Muscle layer of duodenum (tissue), 2 donors: Measurements from ENCODE around the gene CCL22.

Experiments
- H3K27ac ChIP-seq: one replicate; pipeline ENCODE4 v1.7.0; 2013; ENCODE audit warnings: mild to moderate bottlenecking, low read length
- H3K27me3 ChIP-seq: one replicate; pipeline ENCODE4 v1.7.0; 2013; ENCODE audit warnings: low read depth, mild to moderate bottlenecking, control low read depth, low read length
- H3K36me3 ChIP-seq, 2 donors: one replicate each; pipeline ENCODE4 v1.7.0; 2013; ENCODE audit warnings: low read length in 2 of 2, control low read depth in 1 of 2, mild to moderate bottlenecking in 1 of 2; ENCODE audit not compliant: insufficient read depth in 2 of 2, control insufficient read depth in 1 of 2
- H3K4me1 ChIP-seq, 2 donors: one replicate each; pipeline ENCODE4 v1.7.0; 2013; ENCODE audit warnings: low read length in 2 of 2, mild to moderate bottlenecking in 2 of 2, control low read depth in 1 of 2, moderate library complexity in 1 of 2; ENCODE audit not compliant: insufficient read depth in 2 of 2, control insufficient read depth in 1 of 2
- H3K4me3 ChIP-seq, 2 donors: one replicate each; pipeline ENCODE4 v1.7.0; 2013; ENCODE audit warnings: low read length in 2 of 2, low read depth in 1 of 2, mild to moderate bottlenecking in 1 of 2
- H3K9me3 ChIP-seq, 2 donors: one replicate each; pipeline ENCODE4 v1.7.0; 2013; ENCODE audit warnings: low read length in 2 of 2, control low read depth in 1 of 2, mild to moderate bottlenecking in 1 of 2; ENCODE audit not compliant: control insufficient read depth in 1 of 2
- donor health status: healthy.

The CCL22 gene

DNA sequence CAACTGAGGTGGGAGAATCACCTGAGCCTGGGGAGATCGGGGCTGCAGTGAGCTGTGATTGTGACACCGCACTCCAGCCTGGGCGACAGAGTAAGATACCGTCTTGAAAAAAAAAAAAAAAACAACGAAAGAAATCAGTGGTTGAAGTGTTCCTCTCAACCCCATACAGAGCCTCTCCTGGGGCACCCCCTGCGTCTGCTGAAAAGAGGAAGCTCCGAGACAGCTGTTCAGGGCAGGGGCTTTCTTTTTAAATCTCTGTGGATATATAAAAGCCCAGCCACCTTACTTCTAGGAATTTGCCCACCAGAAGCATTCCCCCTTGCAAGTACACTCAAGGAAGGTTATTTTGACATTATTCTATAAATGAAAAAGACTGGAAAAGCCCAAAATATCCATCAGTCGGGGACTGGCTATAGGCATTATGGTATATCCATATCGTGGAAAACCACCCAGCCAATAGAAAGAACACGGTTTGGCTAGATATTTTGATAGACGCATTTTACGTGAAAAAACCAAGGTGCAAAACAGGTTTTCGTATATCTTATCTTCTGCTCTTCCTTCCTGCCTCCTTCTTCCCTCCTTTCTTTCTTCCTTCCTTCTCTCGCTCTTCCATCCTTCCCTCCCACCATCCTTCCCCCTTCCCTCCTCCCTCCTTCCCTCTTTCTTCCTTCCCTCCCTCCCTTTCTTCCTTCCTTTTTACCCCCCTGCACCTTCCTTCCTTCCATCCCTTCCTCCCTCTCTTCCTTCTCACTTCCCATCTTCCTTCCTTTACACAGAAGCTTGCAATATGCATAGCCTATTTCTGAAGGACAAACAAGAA lies 9.2 kb upstream of the CCL22 start:
- Histone ChIP-seq H3K4me3 (no peak overlapping the region), H3K4me1 (no peaks in the 10 kb centered on the region), H3K9me3 (no peaks in the 10 kb centered on the region), H3K27ac (no peak overlapping the region), H3K27me3 (no peaks in the 10 kb centered on the region), H3K36me3 (no peaks in the 10 kb centered on the region)

DNA sequence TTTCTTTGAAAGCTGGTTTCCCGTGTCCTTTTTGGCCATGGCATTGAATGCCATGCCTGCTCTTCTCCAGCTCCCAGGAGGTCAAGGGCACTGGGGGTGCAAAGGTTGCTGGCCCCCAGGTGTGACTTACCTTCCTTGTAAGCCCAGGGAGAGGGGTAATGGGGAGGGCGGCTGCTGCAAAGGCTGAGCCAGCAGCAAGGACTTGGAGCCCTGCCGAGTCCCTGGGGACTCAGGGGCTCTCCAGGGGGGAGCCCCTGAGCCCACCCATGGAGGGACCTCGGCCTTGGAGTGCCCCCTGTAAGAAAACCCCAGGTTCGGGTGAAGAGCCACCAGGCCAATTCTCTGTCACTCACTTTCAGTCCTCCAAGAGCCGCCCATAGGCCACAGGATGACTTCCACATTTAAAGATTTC lies 5.9 kb upstream of the CCL22 start:
- H3K27me3 ChIP-seq: no peaks in the 10 kb centered on the region
- no peaks in the 10 kb centered on the region for H3K9me3 ChIP-seq
- no peak overlapping the region for H3K27ac ChIP-seq

DNA sequence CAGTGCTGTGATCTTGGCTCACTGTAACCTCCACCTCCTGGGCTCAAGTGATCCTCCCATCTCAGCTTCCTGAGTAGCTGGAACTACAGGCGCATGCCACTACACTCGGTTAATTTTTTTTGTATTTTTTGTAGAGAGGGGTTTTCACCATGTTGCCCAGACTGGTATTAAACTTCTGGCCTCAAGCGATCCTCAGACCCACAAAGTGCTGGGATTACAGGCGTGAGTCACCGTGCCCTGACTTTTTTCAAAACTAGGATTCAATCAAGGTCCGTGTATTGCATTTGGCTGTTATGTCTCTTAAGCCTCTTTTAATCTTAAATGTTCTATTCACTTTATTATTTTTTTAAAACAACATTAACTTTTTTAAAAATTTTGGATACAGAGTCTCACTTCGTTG lies 4.3 kb upstream of the CCL22 start:
- no peaks in the 10 kb centered on the region for H3K9me3 ChIP-seq
- no peaks in the 10 kb centered on the region for H3K27me3 ChIP-seq
- no peaks in the 10 kb centered on the region for H3K36me3 ChIP-seq
- H3K4me3 ChIP-seq: no peak overlapping the region
- no peaks in the 10 kb centered on the region for H3K4me1 ChIP-seq
- H3K27ac ChIP-seq: no peak overlapping the region

More for the DNA sequence above, 5.9 kb upstream of the CCL22 start:
- Histone ChIP-seq H3K36me3 (no peaks in the 10 kb centered on the region), H3K4me1 (no peaks in the 10 kb centered on the region), H3K4me3 (no peak overlapping the region)

DNA sequence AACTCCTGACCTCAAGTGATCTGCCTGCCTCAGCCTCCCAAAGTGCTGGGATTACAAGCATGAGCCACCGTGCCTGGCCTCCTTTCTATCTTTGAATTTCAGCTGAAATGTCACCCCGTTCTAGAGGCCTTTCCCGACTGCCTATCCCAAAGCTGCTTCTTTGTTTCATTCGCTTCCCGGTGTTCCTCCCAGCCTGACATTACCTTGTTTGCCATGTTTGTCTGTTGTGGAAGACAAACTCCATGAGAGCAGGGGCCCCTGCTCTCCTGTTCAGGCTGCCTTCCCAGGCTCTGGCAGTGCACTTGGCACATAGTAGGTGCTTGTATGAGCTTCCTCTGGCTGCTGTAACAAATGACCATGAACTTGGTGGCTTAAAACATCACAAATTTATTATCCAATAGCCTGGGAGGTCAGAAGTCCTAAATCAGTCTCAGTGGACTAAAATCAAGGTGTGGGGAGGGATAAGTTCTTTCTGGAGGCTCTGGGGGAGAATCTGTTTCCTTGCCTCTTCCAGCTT lies 2.6 kb upstream of the CCL22 start:
- no peaks in the 10 kb centered on the region for H3K9me3 ChIP-seq
- no peak overlapping the region for H3K4me3 ChIP-seq
- no peaks in the 10 kb centered on the region for H3K27me3 ChIP-seq
- H3K4me1 ChIP-seq: no peaks in the 10 kb centered on the region
- no peak overlapping the region for H3K27ac ChIP-seq
- no peaks in the 10 kb centered on the region for H3K36me3 ChIP-seq

DNA sequence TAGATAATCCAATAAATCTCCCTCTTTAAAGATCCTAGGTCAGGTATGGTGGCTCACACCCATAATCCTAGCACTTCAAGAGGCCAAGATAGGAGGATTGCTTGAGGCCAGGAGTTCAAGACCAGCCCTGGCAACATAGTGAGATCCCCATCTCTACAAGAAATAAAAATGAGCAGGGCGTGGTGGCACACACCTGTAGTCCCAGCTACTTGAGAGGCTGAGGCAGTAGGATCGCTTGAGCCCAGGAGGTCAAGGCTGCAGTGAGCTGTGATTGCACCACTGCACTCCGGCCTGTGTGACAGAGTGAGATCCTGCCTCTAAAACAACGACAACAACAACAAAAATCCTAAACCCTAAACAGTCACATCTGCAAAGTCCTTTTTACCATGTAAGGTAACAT lies 2.0 kb upstream of the CCL22 start:
- Histone ChIP-seq H3K27me3 (no peaks in the 10 kb centered on the region), H3K4me1 (no peaks in the 10 kb centered on the region), H3K9me3 (no peaks in the 10 kb centered on the region), H3K36me3 (no peaks in the 10 kb centered on the region), H3K27ac (no peak overlapping the region), H3K4me3 (no peak overlapping the region)

DNA sequence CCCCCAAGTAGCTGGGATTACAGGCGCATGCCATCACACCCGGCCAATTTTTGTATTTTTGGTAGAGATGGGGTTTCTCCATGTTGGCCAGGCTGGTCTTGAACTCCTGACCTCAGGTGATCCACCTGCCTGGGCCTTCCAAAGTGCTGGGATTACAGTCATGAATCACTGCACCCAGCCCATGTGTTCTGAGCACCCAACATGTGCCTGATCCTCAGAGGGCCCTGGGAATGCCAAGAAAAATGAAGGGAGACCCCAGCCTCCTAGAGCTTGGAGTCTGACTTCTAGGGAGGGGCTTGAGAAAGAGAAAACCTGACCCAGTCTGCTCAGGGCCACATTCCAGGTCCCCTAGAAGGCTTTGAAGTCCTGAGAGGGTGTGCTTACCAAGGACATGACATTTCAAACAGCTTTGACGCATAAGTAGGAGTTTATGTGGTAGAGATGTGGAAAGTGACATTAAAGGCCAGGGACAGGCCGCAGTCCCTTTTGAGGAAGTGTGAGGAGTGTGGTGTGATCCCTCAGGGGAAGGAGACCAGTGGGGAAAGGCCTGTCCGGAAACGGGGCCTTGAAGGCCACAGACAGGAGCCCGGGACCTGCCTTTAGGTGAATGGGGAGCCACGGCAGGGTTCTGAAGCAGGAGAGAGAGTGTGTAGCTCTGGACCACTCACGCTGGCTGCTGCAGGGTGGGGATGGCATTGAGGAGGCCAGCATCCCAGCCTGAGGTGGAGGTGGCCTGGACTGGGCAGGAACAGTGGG lies 1.1 kb upstream of the CCL22 start:
- H3K27me3 ChIP-seq: no peaks in the 10 kb centered on the region
- H3K36me3 ChIP-seq: no peaks in the 10 kb centered on the region
- no peak overlapping the region for H3K4me3 ChIP-seq
- no peaks in the 10 kb centered on the region for H3K4me1 ChIP-seq
- H3K27ac ChIP-seq: no peak overlapping the region
- H3K9me3 ChIP-seq: no peaks in the 10 kb centered on the region

- no peaks in the 10 kb centered on the region for H3K27me3 ChIP-seq
- H3K9me3 ChIP-seq: no peaks in the 10 kb centered on the region
- H3K4me1 ChIP-seq: no peaks in the 10 kb centered on the region
- no peak overlapping the region for H3K27ac ChIP-seq
- H3K4me3 ChIP-seq: no peak overlapping the region
- no peaks in the 10 kb centered on the region for H3K36me3 ChIP-seq
Measured at GRCh38 chr16:57358086-57358420, 530 bp upstream of the CCL22 start.

DNA sequence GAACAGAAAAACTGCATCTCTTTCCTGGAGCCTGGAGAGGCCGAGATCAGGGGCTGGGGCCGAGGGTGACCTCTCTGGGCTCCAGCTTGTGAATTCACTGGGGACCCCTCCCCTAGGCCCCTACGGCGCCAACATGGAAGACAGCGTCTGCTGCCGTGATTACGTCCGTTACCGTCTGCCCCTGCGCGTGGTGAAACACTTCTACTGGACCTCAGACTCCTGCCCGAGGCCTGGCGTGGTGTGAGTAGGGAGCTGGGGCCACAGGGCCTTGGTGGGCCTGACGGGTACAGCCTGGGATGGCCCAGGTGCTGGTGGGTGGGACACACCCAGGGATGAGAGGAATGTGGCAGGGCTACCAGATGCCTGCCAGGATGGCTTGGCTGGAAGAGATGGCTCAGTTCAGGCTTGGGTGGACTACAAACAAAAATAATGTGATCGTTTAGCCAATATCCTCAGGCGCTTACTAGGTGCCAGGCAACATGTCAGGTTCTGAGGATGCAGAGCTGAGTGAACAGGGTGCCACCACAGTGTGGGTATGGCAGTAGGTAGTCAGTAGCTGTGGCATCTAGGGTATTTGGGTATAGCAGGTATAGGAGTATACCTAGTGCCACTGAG lies 1.8 kb downstream of the CCL22 start:
- Histone ChIP-seq H3K27me3 (no peaks in the 10 kb centered on the region), H3K27ac (no peak overlapping the region), H3K36me3 (no peaks in the 10 kb centered on the region), H3K4me1 (no peaks in the 10 kb centered on the region), H3K4me3 (no peak overlapping the region), H3K9me3 (no peaks in the 10 kb centered on the region)

- Histone ChIP-seq H3K36me3 (no peaks in the 10 kb centered on the region), H3K4me3 (no peak overlapping the region), H3K9me3 (no peaks in the 10 kb centered on the region), H3K27me3 (no peaks in the 10 kb centered on the region), H3K4me1 (no peaks in the 10 kb centered on the region), H3K27ac (no peak overlapping the region)
Measured at GRCh38 chr16:57361404-57361803, 2.8 kb downstream of the CCL22 start.

DNA sequence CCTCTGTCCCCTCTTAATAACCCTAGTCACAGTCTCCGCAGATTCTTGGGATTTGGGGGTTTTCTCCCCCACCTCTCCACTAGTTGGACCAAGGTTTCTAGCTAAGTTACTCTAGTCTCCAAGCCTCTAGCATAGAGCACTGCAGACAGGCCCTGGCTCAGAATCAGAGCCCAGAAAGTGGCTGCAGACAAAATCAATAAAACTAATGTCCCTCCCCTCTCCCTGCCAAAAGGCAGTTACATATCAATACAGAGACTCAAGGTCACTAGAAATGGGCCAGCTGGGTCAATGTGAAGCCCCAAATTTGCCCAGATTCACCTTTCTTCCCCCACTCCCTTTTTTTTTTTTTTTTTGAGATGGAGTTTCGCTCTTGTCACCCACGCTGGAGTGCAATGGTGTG lies 5.6 kb downstream of the CCL22 start:
- no peak overlapping the region for H3K4me3 ChIP-seq
- no peak overlapping the region for H3K27ac ChIP-seq
- H3K27me3 ChIP-seq: no peaks in the 10 kb centered on the region
- H3K9me3 ChIP-seq: no peaks in the 10 kb centered on the region
- no peaks in the 10 kb centered on the region for H3K4me1 ChIP-seq
- H3K36me3 ChIP-seq: no peaks in the 10 kb centered on the region

DNA sequence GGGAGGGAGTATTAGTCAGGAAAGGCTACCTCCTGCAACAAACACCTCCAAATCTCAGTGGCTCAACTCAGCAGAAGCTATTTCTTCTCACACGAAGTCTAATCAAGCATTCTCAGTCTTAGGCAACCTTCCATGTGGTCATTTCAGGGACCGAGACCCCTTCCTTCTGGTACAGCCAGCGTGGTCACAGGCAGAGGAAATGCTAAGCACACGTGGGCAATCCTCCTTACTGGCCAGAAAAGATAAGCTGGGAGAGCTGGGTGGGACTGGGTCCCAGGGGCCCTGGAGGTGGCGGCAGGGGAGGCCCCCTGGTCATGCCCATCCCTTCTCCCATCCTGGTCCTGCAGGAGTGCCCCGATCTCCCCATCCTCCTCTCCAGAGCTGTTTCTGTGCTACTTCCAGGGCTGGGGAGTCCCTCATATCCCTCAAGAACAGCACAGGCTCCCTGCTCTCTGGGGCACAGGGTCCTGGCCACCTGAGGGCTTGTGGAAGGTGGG lies 8.0 kb downstream of the CCL22 start:
- H3K27me3 ChIP-seq: no peaks in the 10 kb centered on the region
- H3K36me3 ChIP-seq: no peaks in the 10 kb centered on the region
- H3K27ac ChIP-seq: no peak overlapping the region
- no peaks in the 10 kb centered on the region for H3K4me1 ChIP-seq
- no peaks in the 10 kb centered on the region for H3K9me3 ChIP-seq
- H3K4me3 ChIP-seq: no peak overlapping the region
